Stimulated activated CD8-positive, alpha-beta memory T cell treated with anti-CD3 and anti-CD28 coated beads, Interleukin-4, amount 100 ng/mL, for 48 hours (primary cell): ENCODE data around the gene METTL25B.
A peak's percentile ranks its signal among the peaks of the same experiment; 100 is the strongest.

Experiments used
- DNase-seq: peaks from one replicate; pipeline ENCODE4 v3.0.0-alpha.2; 2020

METTL25B gene

DNA sequence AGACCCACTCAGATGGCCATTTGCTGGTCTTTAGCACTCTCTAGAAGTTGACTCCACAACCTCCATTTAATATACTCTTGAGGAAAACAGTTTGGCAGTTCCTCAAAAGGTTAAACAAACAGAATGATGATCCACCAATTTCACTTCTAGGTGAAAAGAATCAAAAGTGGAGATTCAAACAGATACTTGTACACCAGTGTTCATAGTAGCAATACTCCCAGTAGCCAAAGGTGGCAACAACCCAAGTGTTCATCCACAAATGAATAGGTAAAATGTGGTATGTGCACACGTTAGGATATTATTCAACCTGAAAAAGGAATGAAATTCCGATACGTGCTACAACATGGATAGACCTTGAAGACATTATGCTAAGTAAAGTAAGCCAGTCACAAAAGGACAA, 45.3 kb downstream of the METTL25B start:
- no peak for DNase-seq

GRCh38 chr1:156775799-156776198, 47.5 kb downstream of the METTL25B start:
- peak; percentile 36 for DNase-seq

DNA sequence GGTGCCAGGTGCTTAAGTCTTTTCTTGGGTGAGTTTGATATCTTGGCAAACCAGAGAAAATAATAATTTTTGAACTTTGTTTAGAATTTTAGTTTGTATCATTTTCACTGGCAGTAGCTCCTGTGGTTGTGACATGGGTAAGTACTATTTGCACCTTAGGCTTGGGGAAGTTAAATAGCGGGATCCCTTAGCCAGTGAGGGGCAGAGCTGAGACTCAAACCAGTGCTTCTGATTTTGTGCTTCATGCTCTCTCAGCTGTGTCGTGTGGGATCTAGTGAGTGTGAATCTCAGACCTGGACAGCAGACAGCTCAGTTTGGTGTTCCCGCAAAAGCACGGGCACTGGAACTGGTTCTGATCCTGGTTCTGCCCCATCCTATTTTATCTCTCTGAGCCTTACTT, 48.7 kb downstream of the METTL25B start:
- no peak for DNase-seq

GRCh38 chr1:156777573-156777972, 49.3 kb downstream of the METTL25B start:
- DNase-seq: no peak

GRCh38 chr1:156781585-156782186, 53.4 kb downstream of the METTL25B start:
- no peak for DNase-seq

DNA sequence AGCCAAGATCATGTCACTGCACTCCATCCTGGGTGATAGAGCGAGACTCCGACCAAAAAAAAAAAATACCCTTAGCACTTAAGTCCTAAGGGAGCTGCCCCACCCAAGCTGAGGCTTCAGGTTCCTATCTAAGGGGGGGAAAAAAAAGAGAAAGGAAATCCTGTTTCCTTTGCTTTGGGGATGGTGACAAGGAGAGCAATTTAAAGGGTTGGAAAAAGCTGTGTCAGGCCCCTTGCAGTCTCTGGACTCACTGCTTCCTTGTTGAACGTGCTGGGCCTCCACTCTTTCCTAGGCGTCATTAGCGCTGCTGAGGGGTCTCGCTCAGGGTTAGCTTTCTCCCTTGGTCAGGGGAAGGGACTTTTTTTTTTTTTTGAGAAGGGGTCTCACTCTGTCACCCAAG, 57.2 kb downstream of the METTL25B start:
- no peak for DNase-seq
